Ishikawa (cell line): ENCODE measurements around the gene RNU5B-1.

ENCODE experiments used
- CEBPB ChIP-seq: IDR thresholded peaks from 2 replicates; pipeline ENCODE4 v1.6.1; 2012
- CREB1 ChIP-seq: IDR thresholded peaks from 2 replicates; pipeline ENCODE4 v1.6.1; 2012; ENCODE audit warnings: low read depth
- EGR1 ChIP-seq: IDR thresholded peaks from 2 replicates; pipeline ENCODE4 v1.6.1; 2012
- EP300 ChIP-seq: IDR thresholded peaks from 2 replicates; pipeline ENCODE4 v1.6.1; 2012; ENCODE audit warnings: borderline replicate concordance
- FOXM1 ChIP-seq: IDR thresholded peaks from 2 replicates; pipeline ENCODE4 v1.6.1; 2012; ENCODE audit warnings: low read depth, borderline replicate concordance
- NFIC ChIP-seq: IDR thresholded peaks from 2 replicates; pipeline ENCODE4 v1.6.1; 2012
- RAD21 ChIP-seq: IDR thresholded peaks from 2 replicates; pipeline ENCODE4 v1.6.1; 2012; ENCODE audit warnings: low read depth
- TAF1 ChIP-seq: IDR thresholded peaks from 2 replicates; pipeline ENCODE4 v1.6.1; 2012; ENCODE audit warnings: low read depth, mild to moderate bottlenecking
- TCF12 ChIP-seq: IDR thresholded peaks from 2 replicates; pipeline ENCODE4 v1.6.1; 2012; ENCODE audit warnings: low read depth
- TEAD4 ChIP-seq: IDR thresholded peaks from 2 replicates; pipeline ENCODE4 v1.6.1; 2012
- YY1 ChIP-seq: IDR thresholded peaks from 2 replicates; pipeline ENCODE4 v1.6.1; 2012; ENCODE audit warnings: low read depth
- ZBTB7A ChIP-seq: IDR thresholded peaks from 2 replicates; pipeline ENCODE4 v1.6.1; 2012; ENCODE audit warnings: low read depth
- TF ChIP-seq, protein P1 (sequence below): IDR thresholded peaks from 2 replicates; pipeline ENCODE4 v1.6.1; 2012
- TF ChIP-seq, protein P2 (sequence below): IDR thresholded peaks from 2 replicates; pipeline ENCODE4 v1.6.1; 2012
- TF ChIP-seq, protein P3 (sequence below): IDR thresholded peaks from 2 replicates; pipeline ENCODE4 v1.6.1; 2012; ENCODE audit warnings: low read depth, mild to moderate bottlenecking

Gene RNU5B-1

DNA sequence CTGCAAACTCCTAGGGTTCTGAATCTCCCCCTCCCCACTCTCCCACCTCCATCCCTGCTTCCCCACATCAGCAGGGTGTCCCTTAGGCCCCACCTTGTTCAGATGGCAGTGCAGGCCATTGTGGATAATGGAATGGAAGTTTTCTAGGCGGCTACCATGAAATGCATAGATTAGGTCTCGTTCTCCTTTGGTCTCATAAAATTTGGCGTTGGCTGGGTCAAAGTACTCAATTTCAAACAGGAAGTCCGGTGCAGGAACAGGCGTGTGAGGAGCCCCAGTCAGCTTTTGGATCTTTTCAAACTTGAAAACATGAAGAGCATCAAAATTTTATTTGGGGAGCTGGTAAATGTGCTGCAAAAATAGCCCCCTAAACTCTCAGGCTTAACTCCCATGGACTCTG lies 38.0 kb upstream of the RNU5B-1 start:
- TF ChIP-seq YY1 (no peak), EP300 (no peak), TEAD4 (no peak), ZBTB7A (no peak), CREB1 (no peak), TAF1 (no peak), EGR1 (no peak), NFIC (no peak), FOXM1 (no peak), CEBPB (no peak), RAD21 (no peak), TCF12 (no peak)
- TF ChIP-seq, protein P1, sequence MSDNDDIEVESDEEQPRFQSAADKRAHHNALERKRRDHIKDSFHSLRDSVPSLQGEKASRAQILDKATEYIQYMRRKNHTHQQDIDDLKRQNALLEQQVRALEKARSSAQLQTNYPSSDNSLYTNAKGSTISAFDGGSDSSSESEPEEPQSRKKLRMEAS: no peak
- TF ChIP-seq, protein P2, sequence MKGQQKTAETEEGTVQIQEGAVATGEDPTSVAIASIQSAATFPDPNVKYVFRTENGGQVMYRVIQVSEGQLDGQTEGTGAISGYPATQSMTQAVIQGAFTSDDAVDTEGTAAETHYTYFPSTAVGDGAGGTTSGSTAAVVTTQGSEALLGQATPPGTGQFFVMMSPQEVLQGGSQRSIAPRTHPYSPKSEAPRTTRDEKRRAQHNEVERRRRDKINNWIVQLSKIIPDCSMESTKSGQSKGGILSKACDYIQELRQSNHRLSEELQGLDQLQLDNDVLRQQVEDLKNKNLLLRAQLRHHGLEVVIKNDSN: no peak
- TF ChIP-seq, protein P3, sequence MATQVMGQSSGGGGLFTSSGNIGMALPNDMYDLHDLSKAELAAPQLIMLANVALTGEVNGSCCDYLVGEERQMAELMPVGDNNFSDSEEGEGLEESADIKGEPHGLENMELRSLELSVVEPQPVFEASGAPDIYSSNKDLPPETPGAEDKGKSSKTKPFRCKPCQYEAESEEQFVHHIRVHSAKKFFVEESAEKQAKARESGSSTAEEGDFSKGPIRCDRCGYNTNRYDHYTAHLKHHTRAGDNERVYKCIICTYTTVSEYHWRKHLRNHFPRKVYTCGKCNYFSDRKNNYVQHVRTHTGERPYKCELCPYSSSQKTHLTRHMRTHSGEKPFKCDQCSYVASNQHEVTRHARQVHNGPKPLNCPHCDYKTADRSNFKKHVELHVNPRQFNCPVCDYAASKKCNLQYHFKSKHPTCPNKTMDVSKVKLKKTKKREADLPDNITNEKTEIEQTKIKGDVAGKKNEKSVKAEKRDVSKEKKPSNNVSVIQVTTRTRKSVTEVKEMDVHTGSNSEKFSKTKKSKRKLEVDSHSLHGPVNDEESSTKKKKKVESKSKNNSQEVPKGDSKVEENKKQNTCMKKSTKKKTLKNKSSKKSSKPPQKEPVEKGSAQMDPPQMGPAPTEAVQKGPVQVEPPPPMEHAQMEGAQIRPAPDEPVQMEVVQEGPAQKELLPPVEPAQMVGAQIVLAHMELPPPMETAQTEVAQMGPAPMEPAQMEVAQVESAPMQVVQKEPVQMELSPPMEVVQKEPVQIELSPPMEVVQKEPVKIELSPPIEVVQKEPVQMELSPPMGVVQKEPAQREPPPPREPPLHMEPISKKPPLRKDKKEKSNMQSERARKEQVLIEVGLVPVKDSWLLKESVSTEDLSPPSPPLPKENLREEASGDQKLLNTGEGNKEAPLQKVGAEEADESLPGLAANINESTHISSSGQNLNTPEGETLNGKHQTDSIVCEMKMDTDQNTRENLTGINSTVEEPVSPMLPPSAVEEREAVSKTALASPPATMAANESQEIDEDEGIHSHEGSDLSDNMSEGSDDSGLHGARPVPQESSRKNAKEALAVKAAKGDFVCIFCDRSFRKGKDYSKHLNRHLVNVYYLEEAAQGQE: no peak

DNA sequence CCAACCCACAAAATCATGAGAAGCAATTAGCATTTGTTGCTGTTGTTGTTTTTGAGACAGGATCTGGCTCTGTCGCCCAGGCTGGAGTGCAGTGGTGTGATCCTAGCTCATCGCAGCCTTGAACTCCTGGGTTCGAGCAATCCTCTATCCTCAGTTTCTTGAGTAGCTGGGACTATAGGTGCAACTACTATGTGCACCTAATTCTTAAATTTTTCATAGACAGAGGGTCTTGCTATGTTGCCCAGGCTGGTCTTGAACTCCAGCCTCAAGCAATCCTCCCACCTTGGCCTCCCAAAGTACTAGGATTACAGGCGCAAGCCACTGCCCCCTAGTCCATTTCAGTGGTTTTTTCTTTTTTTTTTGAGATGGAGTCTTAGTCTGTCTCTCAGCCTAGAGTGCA lies 36.1 kb upstream of the RNU5B-1 start:
- TF ChIP-seq CEBPB: no peak
- TF ChIP-seq YY1: no peak
- TF ChIP-seq EP300: no peak
- TF ChIP-seq TCF12: no peak
- no peak for TF ChIP-seq NFIC
- no peak for TF ChIP-seq TEAD4
- TF ChIP-seq, protein P3: no peak
- TF ChIP-seq, protein P2: no peak
- TF ChIP-seq TAF1: no peak
- TF ChIP-seq FOXM1: no peak
- no peak for TF ChIP-seq RAD21
- no peak for TF ChIP-seq ZBTB7A
- TF ChIP-seq, protein P1: no peak

DNA sequence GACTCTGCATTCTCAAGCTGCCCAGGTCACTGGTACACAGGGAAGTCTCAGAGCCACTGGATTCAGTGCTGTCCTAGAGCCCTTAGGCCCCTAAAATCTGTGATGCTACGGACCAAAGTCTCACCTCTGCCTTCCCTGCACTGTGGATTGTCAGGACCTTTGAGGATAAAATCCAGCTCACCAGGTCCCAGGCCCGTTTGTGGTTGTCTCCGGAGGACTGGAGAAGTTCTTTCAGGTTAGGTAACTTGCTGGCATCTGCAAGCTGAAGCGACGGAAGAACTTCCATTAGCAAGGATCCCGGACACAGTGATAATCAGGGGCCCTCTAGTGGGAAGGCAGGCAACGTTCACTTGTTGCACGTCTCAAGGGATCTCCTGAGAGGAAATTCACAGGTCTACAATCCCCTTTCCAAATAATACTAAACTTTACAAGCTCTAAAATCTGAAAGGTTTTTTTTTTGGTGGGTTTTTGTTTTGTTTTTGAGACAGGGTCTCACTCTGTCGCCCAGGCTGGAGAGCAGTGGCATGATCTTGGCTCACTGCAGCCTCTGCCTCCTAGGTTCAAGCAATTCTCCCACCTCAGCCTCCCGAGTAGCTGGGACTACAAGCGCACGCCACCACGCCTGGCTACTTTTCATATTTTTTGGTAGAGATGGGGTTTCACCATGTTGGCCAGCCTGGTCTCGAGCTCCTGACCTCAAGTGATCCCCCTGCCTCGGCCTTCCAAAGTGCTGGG lies 33.5 kb upstream of the RNU5B-1 start:
- peak; percentile 93 for TF ChIP-seq RAD21

DNA sequence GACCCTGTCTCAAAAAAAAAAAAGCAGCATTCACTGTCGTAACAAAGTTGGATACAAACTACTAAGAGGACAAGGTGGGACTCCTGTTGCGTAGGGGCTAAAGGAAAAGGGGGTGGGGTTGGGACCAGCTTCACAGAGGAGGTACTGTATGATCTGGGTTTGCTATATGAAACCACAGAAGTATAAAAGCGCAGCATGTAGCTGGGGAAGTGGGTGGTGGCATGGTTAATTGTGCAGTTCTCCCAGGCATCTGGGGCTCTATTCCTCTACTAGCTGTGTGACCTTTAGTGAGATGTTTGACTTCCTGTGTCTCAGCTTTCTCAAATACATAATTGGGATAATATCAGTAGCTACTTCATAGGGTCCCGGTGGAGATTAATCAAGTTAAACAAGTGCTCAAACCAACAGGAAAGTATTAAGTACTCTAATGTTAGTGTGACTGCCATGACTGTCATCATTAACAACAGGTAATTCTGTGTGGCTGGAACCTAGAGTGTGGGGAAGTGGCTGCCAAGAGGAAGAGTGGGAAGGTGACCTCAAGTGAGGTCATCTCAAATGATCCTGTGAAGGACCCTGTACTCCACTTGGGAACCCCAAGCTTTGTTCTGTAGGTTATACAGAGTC lies 29.3 kb upstream of the RNU5B-1 start:
- TF ChIP-seq, protein P3: no peak

DNA sequence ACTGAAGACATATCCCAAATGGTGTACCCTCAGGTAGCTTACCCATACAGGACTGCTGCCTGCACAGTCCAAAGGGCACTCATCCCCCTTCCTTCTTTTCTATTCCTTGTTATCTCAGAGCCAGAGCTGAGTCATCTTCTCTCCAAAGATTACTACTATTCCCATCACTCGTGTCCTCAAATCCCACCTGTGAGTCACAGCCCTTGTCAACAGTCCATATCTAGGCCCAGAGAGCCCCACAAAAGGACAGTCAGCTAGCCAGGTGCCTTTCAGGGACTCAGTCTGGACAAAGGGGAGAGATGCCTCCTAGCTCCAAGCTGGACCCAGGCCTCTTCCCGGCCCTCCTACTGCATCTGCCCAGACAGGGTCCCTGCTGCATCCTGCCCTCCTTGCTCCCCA lies 28.8 kb upstream of the RNU5B-1 start:
- TF ChIP-seq EP300 (no peak), YY1 (no peak), TEAD4 (no peak), TCF12 (no peak), CREB1 (no peak), CEBPB (no peak), RAD21 (no peak), FOXM1 (no peak), NFIC (no peak), ZBTB7A (no peak), EGR1 (no peak), TAF1 (no peak)
- TF ChIP-seq, protein P1: no peak
- TF ChIP-seq, protein P3: no peak
- TF ChIP-seq, protein P2: no peak
